Measurements from ENCODE around the gene POLR2H.

Gene POLR2H

DNA sequence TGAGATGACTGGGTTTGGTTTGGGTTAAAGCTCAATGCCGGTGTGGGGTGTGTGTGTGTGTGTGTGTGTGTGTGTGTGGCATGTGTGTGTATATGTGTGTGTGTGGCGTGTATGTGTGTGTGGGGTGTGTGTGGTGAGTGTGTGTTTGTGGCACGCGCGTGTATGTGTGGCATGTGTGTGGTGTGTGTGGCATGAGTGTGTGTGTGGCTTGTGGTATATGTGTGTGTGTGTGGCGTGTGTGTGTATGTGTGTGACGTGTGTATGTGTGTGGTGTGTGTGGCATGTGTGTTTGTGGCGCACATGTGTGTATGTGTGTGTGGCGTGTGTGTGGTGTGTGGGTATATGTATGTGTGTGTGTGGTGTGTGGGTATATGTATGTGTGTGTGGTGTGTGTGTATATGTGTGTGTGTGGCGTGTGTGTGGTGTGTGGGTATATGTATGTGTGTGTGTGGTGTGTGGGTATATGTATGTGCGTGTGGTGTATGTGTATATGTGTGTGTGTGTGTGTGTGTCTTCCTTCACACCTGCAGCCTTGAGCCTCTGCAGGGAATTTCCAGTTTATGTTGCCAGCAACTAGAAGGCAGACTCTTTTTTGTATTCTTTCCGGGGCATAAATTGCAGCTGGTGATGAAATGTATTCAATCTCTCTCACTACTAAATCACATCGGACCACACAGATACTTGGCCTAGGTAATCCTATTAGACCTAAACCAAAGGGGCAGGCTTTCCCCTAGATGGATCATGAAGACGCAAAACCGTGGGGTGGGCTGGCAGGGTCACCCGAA lies 53.1 kb downstream of the POLR2H start:
- TF ChIP-seq, protein P1, sequence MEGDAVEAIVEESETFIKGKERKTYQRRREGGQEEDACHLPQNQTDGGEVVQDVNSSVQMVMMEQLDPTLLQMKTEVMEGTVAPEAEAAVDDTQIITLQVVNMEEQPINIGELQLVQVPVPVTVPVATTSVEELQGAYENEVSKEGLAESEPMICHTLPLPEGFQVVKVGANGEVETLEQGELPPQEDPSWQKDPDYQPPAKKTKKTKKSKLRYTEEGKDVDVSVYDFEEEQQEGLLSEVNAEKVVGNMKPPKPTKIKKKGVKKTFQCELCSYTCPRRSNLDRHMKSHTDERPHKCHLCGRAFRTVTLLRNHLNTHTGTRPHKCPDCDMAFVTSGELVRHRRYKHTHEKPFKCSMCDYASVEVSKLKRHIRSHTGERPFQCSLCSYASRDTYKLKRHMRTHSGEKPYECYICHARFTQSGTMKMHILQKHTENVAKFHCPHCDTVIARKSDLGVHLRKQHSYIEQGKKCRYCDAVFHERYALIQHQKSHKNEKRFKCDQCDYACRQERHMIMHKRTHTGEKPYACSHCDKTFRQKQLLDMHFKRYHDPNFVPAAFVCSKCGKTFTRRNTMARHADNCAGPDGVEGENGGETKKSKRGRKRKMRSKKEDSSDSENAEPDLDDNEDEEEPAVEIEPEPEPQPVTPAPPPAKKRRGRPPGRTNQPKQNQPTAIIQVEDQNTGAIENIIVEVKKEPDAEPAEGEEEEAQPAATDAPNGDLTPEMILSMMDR (IDR thresholded peaks at IDR 0.05) = no peak

DNA sequence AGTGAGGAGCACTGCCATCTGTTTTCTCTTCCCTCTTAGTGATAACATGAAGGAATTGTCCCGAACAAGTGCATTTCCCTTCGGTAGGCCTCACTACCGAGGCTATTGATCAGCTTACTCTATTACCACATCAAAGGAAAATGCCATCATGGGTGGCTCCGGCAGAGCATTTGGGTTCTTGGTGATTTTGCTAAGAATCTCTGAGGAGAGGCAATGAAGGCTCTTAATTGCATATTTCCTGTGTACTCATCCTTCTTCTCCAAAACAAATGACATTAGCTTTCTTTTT lies 53.6 kb downstream of the POLR2H start:
- TF ChIP-seq, protein P1 (IDR thresholded peaks at IDR 0.05) = no peak

DNA sequence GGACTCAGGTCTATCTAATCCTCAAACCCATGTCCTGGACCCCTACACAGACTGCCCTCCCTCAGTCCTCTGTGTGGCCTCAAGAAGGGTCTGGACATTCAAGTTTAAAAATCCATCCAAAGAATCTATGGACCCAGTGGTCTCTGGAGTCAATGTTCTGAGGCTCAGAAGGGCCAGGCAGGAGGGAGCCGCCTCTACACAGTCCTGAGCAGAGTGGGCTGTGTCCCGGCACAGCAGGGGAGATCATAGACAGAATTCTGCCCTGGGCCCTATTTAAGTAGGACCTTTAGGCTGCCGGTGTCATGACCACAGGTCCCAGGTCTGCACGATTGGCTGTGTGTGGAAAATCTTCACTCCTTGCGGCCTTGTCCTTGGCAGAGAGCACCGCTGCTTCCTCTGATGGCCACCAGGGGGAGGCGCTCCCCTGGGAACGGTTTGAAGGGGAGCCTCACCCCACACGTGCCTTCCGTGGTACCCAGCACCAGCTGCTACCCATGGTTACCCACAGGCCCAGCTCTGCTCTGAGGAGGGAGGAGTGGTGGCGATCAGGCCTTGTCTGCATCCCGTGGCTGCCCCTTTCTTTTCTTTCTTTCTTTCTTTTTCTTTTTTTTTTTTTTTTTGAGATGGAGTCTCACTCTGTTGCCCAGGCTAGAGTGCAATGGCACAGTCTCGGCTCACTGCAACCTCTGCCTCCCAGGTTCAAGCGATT lies 56.3 kb downstream of the POLR2H start:
- TF ChIP-seq, protein P1 (IDR thresholded peaks at IDR 0.05) = peak; percentile 95

Measured in LNCAP (cell line).